Activated naive CD8-positive, alpha-beta T cell treated with anti-CD3 and anti-CD28 coated beads, Interleukin-2, amount 10 ng/mL, durations not matched to agents 7 days and 5 days (primary cell): ENCODE results near the gene EBI3. TPM values are rescaled to one million over a fixed set of nuclear protein-coding genes. Genes with fewer than 3 reads are reported as not detected.
"Not testable (repeated sequence)": the region's sequence is repeated elsewhere in the genome, so short reads cannot be mapped to it uniquely, and the experiment has no call there.

Experiments
- ATAC-seq: fragments of 150-1000 bp; cut with Tn5 transposase; one replicate; pipeline ENCODE4 v1.10.0; 2021; ENCODE audit warnings: low read depth, moderate library complexity
- POLR2A ChIA-PET: fragments of 350-600 bp; sonication (Branson Sonifier 250); formaldehyde crosslinking; loops from one replicate; lab custom pipeline; 2021; ENCODE audit warnings: antibody characterized with exemption; lab: Charles Lee
- DNase-seq: peaks from one replicate; pipeline ENCODE4 v3.0.0; 2021
- H3K27ac Mint-ChIP-seq: one replicate; pipeline ENCODE4 v1.8.0; 2022; ENCODE audit warnings: mild to moderate bottlenecking, mixed read lengths
- H3K27me3 Mint-ChIP-seq: one replicate; pipeline ENCODE4 v1.8.0; 2022; ENCODE audit warnings: mild to moderate bottlenecking, moderate library complexity, mixed read lengths
- H3K36me3 Mint-ChIP-seq: one replicate; pipeline ENCODE4 v1.8.0; 2021; ENCODE audit warnings: mild to moderate bottlenecking, mixed read lengths
- H3K4me1 Mint-ChIP-seq: one replicate; pipeline ENCODE4 v1.8.0; 2021; ENCODE audit warnings: mixed read lengths
- H3K4me3 Mint-ChIP-seq: one replicate; pipeline ENCODE4 v1.8.0; 2022; ENCODE audit warnings: mild to moderate bottlenecking, moderate library complexity, mixed read lengths
- H3K9me3 Mint-ChIP-seq: one replicate; pipeline ENCODE4 v1.8.0; 2021; ENCODE audit warnings: mixed read lengths
- total RNA-seq, 2 experiments: library from RNA; stranded (reverse); gene quantifications; one replicate each; pipeline ENCODE4 v1.2.3, GENCODE V29; 2021

Gene EBI3
- total RNA-seq, 2 experiments from 2014 or later: 0.33 to 0.34 TPM

- ATAC-seq (no peak), DNase-seq (no peak)
- H3K27ac Mint-ChIP-seq: no peak overlapping the region
- no peaks in the 10 kb centered on the region for H3K36me3 Mint-ChIP-seq
- H3K4me1 Mint-ChIP-seq: peaks cover 4% of the 10 kb centered on the region
- H3K9me3 Mint-ChIP-seq: no peaks in the 10 kb centered on the region
- no peak overlapping the region for H3K4me3 Mint-ChIP-seq
- no peaks in the 10 kb centered on the region for H3K27me3 Mint-ChIP-seq
- POLR2A ChIA-PET: interaction anchor here (0.6 kb wide), 1 partner anchor 34 kb away, joined by 4 read pairs; no protein-coding TSS in a partner anchor
Measured at GRCh38 chr19:4232614-4233281, 3.4 kb downstream of the EBI3 start.

- H3K4me1 Mint-ChIP-seq: peaks cover 4% of the 10 kb centered on the region
- H3K9me3 Mint-ChIP-seq: no peaks in the 10 kb centered on the region
- peak overlapping the region; percentile 24 for H3K27ac Mint-ChIP-seq
- POLR2A ChIA-PET: interaction anchor here (0.5 to 1.7 kb wide), 2 partner anchors 10 to 13 kb away, joined by 3 to 4 read pairs; partner anchors contain the start of gene YJU2
- H3K4me3 Mint-ChIP-seq: no peak overlapping the region
- no peaks in the 10 kb centered on the region for H3K36me3 Mint-ChIP-seq
- no peaks in the 10 kb centered on the region for H3K27me3 Mint-ChIP-seq
- ATAC-seq (peak; percentile 64), DNase-seq (peak; percentile 85)
Measured at GRCh38 chr19:4233282-4233853, 4.0 kb downstream of the EBI3 start.

GRCh38 chr19:4234142-4234861, 5.0 kb downstream of the EBI3 start:
- ATAC-seq (no peak), DNase-seq (no peak)
- Mint-ChIP-seq H3K27me3 (no peaks in the 10 kb centered on the region), H3K27ac (no peak overlapping the region), H3K4me1 (peaks cover 4% of the 10 kb centered on the region), H3K9me3 (no peaks in the 10 kb centered on the region), H3K4me3 (no peak overlapping the region), H3K36me3 (no peaks in the 10 kb centered on the region)
- POLR2A ChIA-PET: interaction anchor here (0.5 to 1.7 kb wide), 2 partner anchors 9 to 13 kb away, joined by 3 to 4 read pairs; partner anchors contain the start of gene YJU2

GRCh38 chr19:4234862-4235201, 5.5 kb downstream of the EBI3 start:
- Mint-ChIP-seq H3K27ac (no peak overlapping the region), H3K4me1 (peaks cover 4% of the 10 kb centered on the region), H3K36me3 (no peaks in the 10 kb centered on the region), H3K4me3 (no peak overlapping the region), H3K27me3 (no peaks in the 10 kb centered on the region), H3K9me3 (no peaks in the 10 kb centered on the region)
- no peak for DNase-seq
- no peak for ATAC-seq
- POLR2A ChIA-PET: interaction anchor here (0.6 to 1.7 kb wide), 2 partner anchors 12 to 312 kb away, joined by 3 to 4 read pairs; partner anchors contain the start of gene YJU2

- H3K27ac Mint-ChIP-seq, H3K4me3 Mint-ChIP-seq, DNase-seq, H3K36me3 Mint-ChIP-seq, H3K9me3 Mint-ChIP-seq, ATAC-seq, H3K27me3 Mint-ChIP-seq, H3K4me1 Mint-ChIP-seq: not testable (repeated sequence)
- POLR2A ChIA-PET: interaction anchor here (0.9 kb wide), 1 partner anchor 9 kb away, joined by 4 read pairs; the partner anchor contains the start of gene YJU2
Measured at GRCh38 chr19:4237510-4237909, 8.2 kb downstream of the EBI3 start.

GRCh38 chr19:4238831-4239230, 9.5 kb downstream of the EBI3 start:
- H3K36me3 Mint-ChIP-seq: no peaks in the 10 kb centered on the region

GRCh38 chr19:4241824-4242430, 12.6 kb downstream of the EBI3 start:
- Mint-ChIP-seq H3K4me1 (peaks cover 4% of the 10 kb centered on the region), H3K27me3 (no peaks in the 10 kb centered on the region), H3K36me3 (no peaks in the 10 kb centered on the region), H3K4me3 (no peak overlapping the region), H3K9me3 (peaks cover 1% of the 10 kb centered on the region), H3K27ac (no peak overlapping the region)
- POLR2A ChIA-PET: interaction anchor here (1.1 kb wide), 1 partner anchor 235 kb away, joined by 6 read pairs; no protein-coding TSS in a partner anchor
- no peak for DNase-seq
- ATAC-seq: no peak

More at GRCh38 chr19:4238831-4239230, 9.5 kb downstream of the EBI3 start:
- Mint-ChIP-seq H3K4me3 (no peak overlapping the region), H3K4me1 (no peaks in the 10 kb centered on the region), H3K27me3 (no peaks in the 10 kb centered on the region), H3K27ac (no peak overlapping the region), H3K9me3 (peaks cover 1% of the 10 kb centered on the region)
- DNase-seq (no peak), ATAC-seq (no peak)
- POLR2A ChIA-PET: interaction anchor here (0.6 to 0.7 kb wide), 2 partner anchors 79 to 153 kb away, joined by 3 read pairs; no protein-coding TSS in a partner anchor

GRCh38 chr19:4245938-4246337, 16.6 kb downstream of the EBI3 start:
- peak overlapping the region; percentile 98 for H3K27ac Mint-ChIP-seq
- H3K36me3 Mint-ChIP-seq: peaks cover 20% of the 10 kb centered on the region
- POLR2A ChIA-PET, DNase-seq, ATAC-seq, H3K9me3 Mint-ChIP-seq, H3K27me3 Mint-ChIP-seq, H3K4me1 Mint-ChIP-seq: not testable (repeated sequence)
- peak overlapping the region; percentile 93 for H3K4me3 Mint-ChIP-seq

GRCh38 chr19:4246767-4247593, 17.7 kb downstream of the EBI3 start, which contains the start of gene YJU2:
YJU2 (plus strand) TSS chr19:4247080; CDS start chr19:4247147, 67 bp downstream.
- peak; percentile 94 for DNase-seq
- H3K4me1 Mint-ChIP-seq: peaks cover 6% of the 10 kb centered on the region
- ATAC-seq: peak; percentile 94
- peak within 1 kb of the TSS; percentile 93 for H3K4me3 Mint-ChIP-seq
- H3K36me3 Mint-ChIP-seq: peaks cover 29% of the 10 kb centered on the region
- no peaks in the 10 kb centered on the region for H3K27me3 Mint-ChIP-seq
- POLR2A ChIA-PET: interaction anchor here (0.5 to 1.5 kb wide), 13 partner anchors 10 to 224 kb away, joined by 3 to 20 read pairs (median 4); partner anchors contain the start of genes CHAF1A, MPND, SH3GL1 and SHD
- peaks cover 1% of the 10 kb centered on the region for H3K9me3 Mint-ChIP-seq
- H3K27ac Mint-ChIP-seq: peak within 1 kb of the TSS; percentile 98

- H3K36me3 Mint-ChIP-seq: peaks cover 52% of the 10 kb centered on the region
- H3K4me3 Mint-ChIP-seq: no peak overlapping the region
- no peaks in the 10 kb centered on the region for H3K27me3 Mint-ChIP-seq
- H3K9me3 Mint-ChIP-seq: peaks cover 6% of the 10 kb centered on the region
- ATAC-seq: no peak
- POLR2A ChIA-PET: interaction anchor here (1.5 kb wide), 1 partner anchor 9 kb away, joined by 4 read pairs; the partner anchor contains the start of gene YJU2
- H3K27ac Mint-ChIP-seq: no peak overlapping the region
- peaks cover 5% of the 10 kb centered on the region for H3K4me1 Mint-ChIP-seq
- DNase-seq: no peak
Measured at GRCh38 chr19:4256563-4256962, 27.2 kb downstream of the EBI3 start.

- H3K36me3 Mint-ChIP-seq: peaks cover 50% of the 10 kb centered on the region
- POLR2A ChIA-PET: interaction anchor here (1.5 kb wide), 1 partner anchor 10 kb away, joined by 4 read pairs; the partner anchor contains the start of gene YJU2
- H3K27ac Mint-ChIP-seq: no peak overlapping the region
Measured at GRCh38 chr19:4257025-4257424, 27.7 kb downstream of the EBI3 start.

GRCh38 chr19:4258181-4258580, 28.9 kb downstream of the EBI3 start:
- no peaks in the 10 kb centered on the region for H3K27me3 Mint-ChIP-seq
- ATAC-seq (no peak), DNase-seq (no peak)
- H3K27ac Mint-ChIP-seq: no peak overlapping the region
- peaks cover 39% of the 10 kb centered on the region for H3K36me3 Mint-ChIP-seq
- peaks cover 5% of the 10 kb centered on the region for H3K4me1 Mint-ChIP-seq
- H3K9me3 Mint-ChIP-seq: peaks cover 6% of the 10 kb centered on the region
- H3K4me3 Mint-ChIP-seq: no peak overlapping the region
- POLR2A ChIA-PET: no interaction called here

More at GRCh38 chr19:4257025-4257424, 27.7 kb downstream of the EBI3 start:
- no peaks in the 10 kb centered on the region for H3K27me3 Mint-ChIP-seq
- no peak for ATAC-seq
- H3K4me3 Mint-ChIP-seq: no peak overlapping the region
- peaks cover 5% of the 10 kb centered on the region for H3K4me1 Mint-ChIP-seq
- DNase-seq: no peak
- H3K9me3 Mint-ChIP-seq: peaks cover 6% of the 10 kb centered on the region
